ENCODE results near the gene HCRTR1. TPM values are rescaled to one million over a fixed set of nuclear protein-coding genes. Genes with fewer than 3 reads are reported as not detected.

Gene HCRTR1
- total and polyA plus RNA-seq, 10 of the 15 experiments (the other 5 are each of a cell fraction or from before 2014, with no cell fraction given): not detected

DNA sequence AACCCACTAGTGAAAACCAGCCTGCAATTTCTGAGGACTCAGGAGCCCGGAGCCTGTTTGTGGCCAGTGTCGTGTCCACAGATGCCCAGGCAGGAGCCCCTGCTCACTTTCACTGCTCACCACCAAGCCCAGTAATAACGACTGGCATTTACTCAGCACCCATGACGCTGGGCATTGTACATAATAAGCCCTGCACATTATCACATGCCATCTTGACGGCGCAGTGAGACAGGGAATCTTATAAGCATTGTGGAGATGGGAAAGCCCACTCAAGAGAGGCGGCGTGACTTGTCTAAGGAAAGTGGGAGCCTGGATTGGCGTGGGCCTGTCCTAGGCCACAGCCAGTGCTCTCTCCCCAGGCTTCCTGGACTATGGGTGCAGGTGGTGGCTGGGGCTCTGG is 55.9 kb downstream of the HCRTR1 start:
- no peak overlapping the region for H3K4me3 ChIP-seq
- H3K27me3 ChIP-seq (replicated peaks in 1 of 2; ENCODE audit: control insufficient read depth in 2 of 2, insufficient read depth in 2 of 2, low read length in 1 of 2): 0 out of 4 replicates have a peak, but pooled peaks cover 0 to 1% of the 10 kb centered on the region in 2 experiments
- H3K9me3 ChIP-seq (replicated peaks; ENCODE audit: control insufficient read depth, insufficient read depth, low read length): no peaks in the 10 kb centered on the region
- ChIA-PET CTCF (interaction anchor here (1.6 to 1.9 kb wide), 2 partner anchors 32 to 116 kb away, joined by 4 to 6 read pairs; no protein-coding TSS in a partner anchor), SMC1A (ENCODE audit: uncharacterized antibody, unreplicated experiment) (interaction anchor here (0.6 kb wide), 1 partner anchor 57 kb away, joined by 3 read pairs; no protein-coding TSS in a partner anchor), RAD21 (ENCODE audit: unreplicated experiment) (no interaction called here), POLR2A (no interaction called here)
- ATAC-seq (no peak), FAIRE-seq (no peak), DNase-seq (ENCODE audit: low read depth, low spot score) (no peak)
- no peaks in the 10 kb centered on the region for H4K20me1 ChIP-seq (ENCODE audit: control insufficient read depth, insufficient read depth)
- no peaks in the 10 kb centered on the region for H3K36me3 ChIP-seq (ENCODE audit: control insufficient read depth in 2 of 2, insufficient read depth in 2 of 2, low read length in 1 of 2)
- no peak overlapping the region for H2AFZ ChIP-seq (ENCODE audit: control insufficient read depth, low read depth, low read length)
- H3K27ac ChIP-seq (ENCODE audit: control insufficient read depth, insufficient read depth): no peak overlapping the region
- no peak overlapping the region for H3K4me2 ChIP-seq (ENCODE audit: control insufficient read depth, insufficient read depth)
- H3K4me1 ChIP-seq (ENCODE audit: control insufficient read depth, insufficient read depth, low read length): no peaks in the 10 kb centered on the region
- intact Hi-C loops (cut with micrococcal nuclease; ENCODE audit: unreplicated experiment) (no loop called here), in situ Hi-C loops (cut with MboI) (no loop called here)
- no TSS peak for BruUV-seq (replicated peaks)
- WGBS (ENCODE audit: insufficient coverage, insufficient replicate concordance, low lambda C conversion rate, missing lambda C conversion rate): 38% methylated on average over 9 of the region's 9 CpGs
- TF ChIP-seq MXI1 (IDR thresholded peaks at IDR 0.05; ENCODE audit: low read depth, low read length): no peak
- TF ChIP-seq HCFC1 (IDR thresholded peaks at IDR 0.05; ENCODE audit: low read length): no peak
- TF ChIP-seq MTA3 (IDR thresholded peaks at IDR 0.05; ENCODE audit: borderline replicate concordance, low read length): no peak
- no peak for TF ChIP-seq SMAD1 (IDR thresholded peaks at IDR 0.05; ENCODE audit: low read depth, partially characterized antibody)
- no peak for TF ChIP-seq RAD51 (IDR thresholded peaks at IDR 0.05)
- H3K9ac ChIP-seq (ENCODE audit: control insufficient read depth, insufficient read depth, low read length): no peak overlapping the region
- no peaks in the 10 kb centered on the region for H3K79me2 ChIP-seq (ENCODE audit: control insufficient read depth, insufficient read depth, low read length)

DNA sequence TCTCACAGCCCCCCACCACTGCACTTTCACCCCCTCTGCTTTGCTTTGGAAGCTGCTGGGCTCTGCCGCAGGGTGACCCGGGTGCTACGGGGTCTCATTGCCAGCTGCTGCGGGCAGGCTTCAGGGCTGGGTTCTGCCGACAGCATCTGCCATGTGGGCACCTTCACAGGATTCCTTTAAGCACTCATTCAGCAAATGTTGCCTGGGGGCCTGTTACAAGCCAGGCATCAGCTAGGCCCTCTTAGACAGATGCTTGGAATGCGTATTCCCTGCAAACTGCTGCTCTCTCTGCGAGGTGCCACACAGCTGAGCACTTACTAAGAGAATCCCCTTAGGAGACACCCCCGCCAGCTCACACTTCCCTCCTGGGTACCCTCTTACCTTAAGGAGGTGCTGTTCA is 57.1 kb downstream of the HCRTR1 start:
- intact Hi-C loops (cut with micrococcal nuclease; ENCODE audit: unreplicated experiment) (no loop called here), in situ Hi-C loops (cut with MboI) (no loop called here)
- no peak for TF ChIP-seq ZNF274 (IDR thresholded peaks at IDR 0.05; ENCODE audit: insufficient read depth, insufficient read length)
- no peak for TF ChIP-seq POLR2AphosphoS5 (IDR thresholded peaks at IDR 0.05; ENCODE audit: low read length)
- TF ChIP-seq, protein P1, sequence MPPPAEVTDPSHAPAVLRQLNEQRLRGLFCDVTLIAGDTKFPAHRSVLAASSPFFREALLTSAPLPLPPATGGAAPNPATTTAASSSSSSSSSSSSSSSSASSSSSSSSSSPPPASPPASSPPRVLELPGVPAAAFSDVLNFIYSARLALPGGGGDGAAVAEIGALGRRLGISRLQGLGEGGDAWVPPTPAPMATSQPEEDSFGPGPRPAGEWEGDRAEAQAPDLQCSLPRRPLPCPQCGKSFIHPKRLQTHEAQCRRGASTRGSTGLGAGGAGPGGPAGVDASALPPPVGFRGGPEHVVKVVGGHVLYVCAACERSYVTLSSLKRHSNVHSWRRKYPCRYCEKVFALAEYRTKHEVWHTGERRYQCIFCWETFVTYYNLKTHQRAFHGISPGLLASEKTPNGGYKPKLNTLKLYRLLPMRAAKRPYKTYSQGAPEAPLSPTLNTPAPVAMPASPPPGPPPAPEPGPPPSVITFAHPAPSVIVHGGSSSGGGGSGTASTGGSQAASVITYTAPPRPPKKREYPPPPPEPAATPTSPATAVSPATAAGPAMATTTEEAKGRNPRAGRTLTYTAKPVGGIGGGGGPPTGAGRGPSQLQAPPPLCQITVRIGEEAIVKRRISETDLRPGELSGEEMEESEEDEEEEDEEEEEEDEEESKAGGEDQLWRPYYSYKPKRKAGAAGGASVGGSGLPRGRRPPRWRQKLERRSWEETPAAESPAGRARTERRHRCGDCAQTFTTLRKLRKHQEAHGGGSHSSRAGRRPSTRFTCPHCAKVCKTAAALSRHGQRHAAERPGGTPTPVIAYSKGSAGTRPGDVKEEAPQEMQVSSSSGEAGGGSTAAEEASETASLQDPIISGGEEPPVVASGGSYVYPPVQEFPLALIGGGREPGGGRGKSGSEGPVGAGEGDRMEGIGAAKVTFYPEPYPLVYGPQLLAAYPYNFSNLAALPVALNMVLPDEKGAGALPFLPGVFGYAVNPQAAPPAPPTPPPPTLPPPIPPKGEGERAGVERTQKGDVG (CRISPR knock-in tag; IDR thresholded peaks at IDR 0.05): no peak
- no peak for TF ChIP-seq EED (IDR thresholded peaks at IDR 0.05; ENCODE audit: low read depth)
- TF ChIP-seq YBX1 (IDR thresholded peaks at IDR 0.05): no peak
- TF ChIP-seq JUNB (IDR thresholded peaks at IDR 0.05): no peak
- H3K4me1 ChIP-seq (ENCODE audit: control insufficient read depth, insufficient read depth, low read length): no peaks in the 10 kb centered on the region
- RAD21 ChIA-PET (ENCODE audit: unreplicated experiment): interaction anchor here (1.0 kb wide), 1 partner anchor 39 kb away, joined by 3 read pairs; no protein-coding TSS in a partner anchor
- no peak overlapping the region for H3K4me3 ChIP-seq
- H3K79me2 ChIP-seq (ENCODE audit: control insufficient read depth, insufficient read depth, low read length): no peaks in the 10 kb centered on the region
- H2AFZ ChIP-seq (ENCODE audit: control insufficient read depth, low read depth, low read length): no peak overlapping the region
- POLR2A ChIA-PET: no interaction called here
- FAIRE-seq (no peak), DNase-seq (ENCODE audit: low read depth, low spot score) (no peak), ATAC-seq (no peak)
- H3K27me3 ChIP-seq (replicated peaks in 1 of 2; ENCODE audit: control insufficient read depth in 2 of 2, insufficient read depth in 2 of 2, low read length in 1 of 2): 0 out of 4 replicates have a peak, but pooled peaks cover 0 to 1% of the 10 kb centered on the region in 2 experiments
- H3K36me3 ChIP-seq (ENCODE audit: control insufficient read depth in 2 of 2, insufficient read depth in 2 of 2, low read length in 1 of 2): no peaks in the 10 kb centered on the region
- H3K9me3 ChIP-seq (replicated peaks; ENCODE audit: control insufficient read depth, insufficient read depth, low read length): no peaks in the 10 kb centered on the region
- H3K9ac ChIP-seq (ENCODE audit: control insufficient read depth, insufficient read depth, low read length): no peak overlapping the region
- CTCF ChIA-PET: interaction anchor here (2.2 kb wide), 1 partner anchor 10 kb away, joined by 11 read pairs; no protein-coding TSS in a partner anchor
- BruUV-seq (replicated peaks): no TSS peak
- 15% methylated on average over 8 of the region's 8 CpGs for WGBS (ENCODE audit: insufficient coverage, insufficient replicate concordance, low lambda C conversion rate, missing lambda C conversion rate)
- SMC1A ChIA-PET (ENCODE audit: uncharacterized antibody, unreplicated experiment): no interaction called here
- no peak overlapping the region for H3K4me2 ChIP-seq (ENCODE audit: control insufficient read depth, insufficient read depth)
- no peaks in the 10 kb centered on the region for H4K20me1 ChIP-seq (ENCODE audit: control insufficient read depth, insufficient read depth)
- H3K27ac ChIP-seq (ENCODE audit: control insufficient read depth, insufficient read depth): no peak overlapping the region
